ENCODE data around the gene KDM8.

The KDM8 gene

DNA sequence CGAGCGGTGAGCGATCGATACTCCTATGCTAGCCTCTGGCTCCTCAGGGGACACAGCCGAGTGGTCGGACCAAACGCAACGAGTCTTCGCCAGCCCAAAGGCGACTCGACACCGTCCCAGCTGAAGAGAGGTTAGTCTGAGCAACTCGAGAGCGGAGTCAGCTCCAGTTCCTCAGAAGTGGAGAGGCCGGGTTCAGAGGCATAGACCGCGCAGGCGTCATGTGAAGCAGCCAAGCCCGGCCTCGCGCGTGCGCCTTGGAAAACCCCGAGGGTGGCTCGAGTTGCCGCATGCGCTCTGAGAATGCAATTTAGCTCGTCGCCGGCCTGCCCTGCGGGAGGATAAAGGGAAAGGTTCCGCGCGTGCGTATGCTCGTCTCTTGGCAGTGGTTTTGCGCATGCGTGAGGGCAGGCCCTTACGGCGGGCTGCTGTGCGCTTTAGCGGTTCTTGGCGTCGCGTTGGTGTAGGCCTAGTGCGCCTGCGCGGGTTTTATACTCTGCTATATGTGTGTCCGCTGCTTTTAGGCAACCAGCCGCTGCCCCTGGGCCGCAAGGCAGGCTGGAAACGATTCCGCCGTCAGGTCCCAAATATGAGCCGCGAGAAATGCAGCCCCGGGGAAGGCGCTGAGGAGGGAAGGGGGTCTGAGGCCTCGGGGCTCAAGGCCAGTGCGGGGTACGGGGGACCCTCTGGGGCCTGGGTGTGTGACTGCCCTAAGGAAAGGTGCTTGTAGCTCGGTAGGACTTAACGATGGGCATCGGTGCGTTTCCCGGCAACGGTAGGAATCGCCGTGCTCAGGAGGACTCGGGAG, at the start of gene KDM8:
Gene KDM8, plus strand, starts transcription at position 20 of the 805 bp plus-strand sequence. CDS start 6,598 bp downstream, outside the sequence.
- peak; percentile 98 to 100 (median 99) for DNase-seq (ENCODE audit: low read depth in 3 of 3)

DNA sequence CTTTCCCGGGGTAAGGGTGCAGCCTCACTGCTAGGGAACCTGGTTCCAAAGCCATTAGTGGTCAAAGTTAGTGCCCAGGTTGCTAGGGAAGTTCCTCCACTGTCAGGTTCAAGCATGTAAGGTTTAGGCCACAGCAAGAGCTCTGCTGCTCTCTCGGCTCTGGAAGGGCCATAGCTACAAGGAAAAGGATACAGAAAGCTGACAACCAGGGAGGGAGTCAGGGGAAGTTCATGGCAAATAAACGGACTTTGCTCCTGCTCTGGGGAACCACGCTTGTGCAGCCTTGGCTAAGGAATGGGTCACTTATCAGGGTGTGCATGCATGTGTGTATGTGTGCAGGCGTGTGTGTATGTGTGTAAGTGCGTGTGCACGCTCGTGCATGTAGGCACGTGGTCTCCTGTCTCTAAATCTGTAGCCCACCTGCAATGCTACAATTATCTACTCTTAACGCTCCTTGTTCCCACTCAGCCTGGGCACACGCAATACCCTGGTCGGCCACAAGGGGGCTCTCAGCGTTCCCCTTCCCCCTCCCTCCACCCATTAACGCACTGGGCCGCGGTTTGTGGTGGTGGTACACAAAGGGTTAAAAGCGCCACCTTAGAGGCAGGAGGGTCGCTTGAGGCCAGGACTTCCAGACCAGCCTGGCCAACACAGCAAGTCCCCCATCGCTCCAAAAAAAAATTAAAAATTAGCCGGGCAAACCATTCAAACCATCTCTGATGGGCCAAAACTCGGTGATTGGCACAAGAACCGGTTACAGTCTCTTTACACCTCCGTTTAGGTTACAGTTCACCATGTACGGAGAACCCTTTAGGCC, 48.4 kb upstream of the KDM8 start:
- DNase-seq (ENCODE audit: low read depth in 3 of 3): peak; percentile 34 to 67 (median 65)

DNA sequence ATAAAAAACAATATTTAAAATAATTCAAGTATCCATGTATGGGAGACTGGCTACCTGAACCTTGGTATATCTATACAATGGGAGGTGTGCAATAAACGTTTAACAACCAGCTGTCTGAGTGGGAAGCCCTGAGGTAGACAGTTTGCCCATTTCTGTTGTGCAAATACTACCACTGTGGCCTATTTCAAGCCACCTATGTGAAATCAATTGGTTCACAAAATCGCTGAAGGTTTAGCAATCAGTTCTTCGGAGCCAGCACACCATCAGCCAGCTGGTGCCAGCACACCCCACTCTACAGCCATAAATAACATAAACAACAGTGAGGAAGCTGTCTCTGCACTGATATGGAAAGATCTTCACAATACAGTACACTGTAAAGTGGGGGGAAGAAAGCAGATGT, 46.7 kb upstream of the KDM8 start:
- DNase-seq (ENCODE audit: low read depth in 3 of 3): no peak

DNA sequence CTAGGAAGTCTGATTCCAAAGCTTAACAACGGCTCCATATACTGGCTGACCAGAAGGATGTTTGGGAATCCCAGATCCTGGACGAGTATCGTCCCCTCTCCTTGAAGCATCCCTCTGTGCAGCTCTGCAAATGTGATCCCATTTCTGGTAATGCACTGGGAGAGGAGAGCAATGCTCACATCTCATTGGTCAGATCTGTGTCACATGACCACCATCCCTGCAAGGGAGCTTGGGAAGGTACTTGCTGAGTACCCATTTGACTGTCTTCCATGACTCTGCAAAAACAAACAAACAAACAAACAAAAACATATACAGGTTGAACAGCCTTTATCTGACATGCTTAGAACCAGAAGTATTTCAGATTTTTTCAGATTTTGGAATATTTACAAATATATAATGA, 41.9 kb upstream of the KDM8 start:
- DNase-seq (ENCODE audit: low read depth in 3 of 3): no peak

DNA sequence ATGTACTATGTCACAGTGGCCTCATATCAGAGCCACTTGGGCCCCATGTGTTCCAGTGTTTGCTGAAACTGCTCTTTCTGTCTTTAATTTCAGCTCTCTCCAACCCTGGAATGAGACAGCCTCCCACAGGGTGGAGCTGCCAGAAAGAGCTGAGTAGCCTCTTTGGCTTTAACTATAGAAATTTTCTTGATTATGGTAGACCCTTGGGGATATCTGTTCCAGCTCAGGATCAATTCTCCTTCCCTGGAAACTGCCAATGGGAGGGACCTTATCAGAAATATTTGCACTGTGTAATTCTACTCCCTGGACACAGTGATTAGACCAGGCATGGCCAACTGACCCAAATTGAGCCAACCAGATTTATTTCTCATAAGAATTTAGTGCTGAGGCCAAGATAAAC, 39.0 kb upstream of the KDM8 start:
- DNase-seq (ENCODE audit: low read depth in 3 of 3): no peak

DNA sequence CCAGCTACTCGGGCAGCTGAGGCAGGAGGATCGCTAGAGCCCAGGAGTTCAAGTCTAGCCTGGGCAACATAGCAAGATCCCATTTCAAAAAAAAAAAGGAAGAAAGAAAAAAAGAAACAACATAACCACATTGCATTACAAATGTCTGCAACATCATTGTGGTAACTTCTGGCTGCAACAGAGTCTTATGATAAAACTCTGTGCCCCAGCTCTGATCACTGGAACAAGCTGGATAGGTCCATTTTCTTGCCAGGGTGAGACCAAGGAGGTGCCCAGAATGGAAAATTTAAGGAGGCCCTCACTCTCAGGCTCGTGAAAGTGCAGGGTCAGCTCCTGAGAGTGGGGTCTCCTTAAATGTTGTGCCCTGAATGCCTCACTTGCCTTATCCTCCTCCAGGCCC, 37.8 kb upstream of the KDM8 start:
- no peak for DNase-seq (ENCODE audit: low read depth in 3 of 3)

DNA sequence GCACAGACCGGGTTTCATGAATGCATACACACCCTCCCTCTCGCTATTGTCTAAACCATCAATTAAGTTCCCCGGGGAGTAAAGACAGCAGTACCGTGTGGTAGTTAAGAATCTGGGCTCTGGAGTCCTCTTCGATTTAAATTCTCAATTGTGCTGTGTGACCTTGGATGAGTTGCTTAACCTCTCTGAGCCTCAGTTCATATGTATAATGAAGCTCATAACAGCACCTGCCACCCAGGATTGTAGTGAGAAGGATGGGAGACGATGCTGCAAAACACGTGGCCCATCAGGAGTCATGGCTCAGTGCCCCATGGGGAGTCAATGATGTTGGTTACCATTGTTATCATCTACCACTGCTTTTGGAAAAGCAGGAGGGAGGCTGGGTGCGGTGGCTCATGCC, 34.5 kb upstream of the KDM8 start:
- no peak for DNase-seq (ENCODE audit: low read depth in 3 of 3)

DNA sequence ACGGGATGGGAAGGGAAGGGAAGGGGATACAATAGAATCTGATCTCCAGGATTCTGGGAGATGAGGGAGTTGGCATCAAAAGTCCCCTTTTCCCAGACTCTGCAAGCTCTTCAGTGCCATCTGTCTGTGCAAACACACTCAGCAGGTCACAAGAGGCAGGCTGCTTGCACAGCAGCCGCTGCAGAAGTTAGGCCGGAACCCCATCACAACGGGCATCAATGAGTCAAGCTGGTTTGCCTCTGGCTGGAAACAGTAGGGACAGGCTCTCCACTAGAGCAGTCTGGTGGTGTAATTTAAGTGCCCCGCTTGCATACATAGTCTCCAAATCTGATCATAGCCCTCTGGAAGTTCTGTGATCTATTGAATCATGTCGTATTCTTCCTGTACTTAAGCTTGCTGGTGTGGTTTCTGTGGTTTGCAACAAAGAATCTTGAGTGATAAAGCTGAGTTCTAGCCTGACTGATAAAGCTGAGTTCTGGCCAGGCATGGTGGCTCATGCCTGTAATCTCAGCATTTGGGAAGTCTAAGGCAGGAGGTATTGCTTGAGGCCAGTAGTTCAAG, 33.7 kb upstream of the KDM8 start:
- DNase-seq (ENCODE audit: low read depth in 3 of 3): peak; percentile 44 to 81 (median 48)

DNA sequence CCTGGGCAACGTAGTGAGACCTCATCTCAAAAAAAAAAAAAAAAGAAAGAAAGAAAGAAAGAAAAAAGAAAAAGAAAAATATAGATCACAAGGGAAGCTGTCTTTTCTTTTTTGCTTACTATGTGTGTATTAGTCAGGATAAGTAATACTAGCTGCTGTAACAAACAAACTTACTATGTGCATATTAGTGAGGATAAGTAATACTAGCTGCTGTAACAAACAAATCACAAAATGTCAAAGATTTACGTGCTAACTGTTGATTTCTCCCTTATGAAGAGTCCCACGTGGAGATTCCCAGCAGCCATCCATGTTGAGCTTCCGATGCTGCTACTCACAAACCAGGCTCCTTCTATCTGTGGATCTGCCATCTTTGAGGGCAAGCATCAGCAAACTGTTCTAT, 31.7 kb upstream of the KDM8 start:
- no peak for DNase-seq (ENCODE audit: low read depth in 3 of 3)

DNA sequence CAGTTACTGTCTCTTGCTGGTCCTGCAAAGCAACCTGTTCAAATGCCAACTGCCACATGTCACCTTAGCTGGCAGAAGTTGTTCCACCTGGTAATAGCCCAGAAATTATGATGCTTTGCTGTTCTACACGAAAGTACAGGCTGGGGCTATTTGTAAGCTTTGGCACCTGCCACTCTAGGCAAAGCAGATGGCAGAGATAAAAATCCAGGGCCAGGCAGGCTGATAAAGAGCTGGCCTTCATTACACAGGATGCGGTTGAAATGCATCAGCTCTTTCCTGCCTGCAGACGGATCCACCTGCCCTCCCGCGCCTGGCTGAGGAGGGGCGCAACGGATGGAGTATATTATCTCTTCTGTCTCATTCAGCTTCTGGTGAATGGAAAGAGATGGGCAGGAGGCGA, 29.3 kb upstream of the KDM8 start:
- DNase-seq (ENCODE audit: low read depth in 3 of 3): no peak

DNA sequence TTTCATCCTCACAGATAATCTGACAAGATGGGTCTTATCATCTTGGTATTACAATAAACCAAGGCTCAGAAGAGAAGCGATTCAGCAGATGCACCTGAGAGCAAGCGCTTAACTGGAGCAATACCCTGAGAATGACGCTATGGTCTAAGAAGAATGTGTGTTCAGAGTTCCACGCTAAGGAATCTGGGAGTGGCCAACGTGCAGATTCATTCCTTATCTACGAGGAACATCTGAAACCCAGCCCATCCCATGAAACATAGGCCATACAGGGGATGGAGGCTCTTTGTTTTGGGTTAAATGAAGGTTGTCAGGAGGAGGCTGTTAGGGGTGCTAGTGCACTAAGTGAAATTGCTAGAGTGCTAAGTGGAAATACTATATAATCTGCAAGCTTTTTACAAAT, 28.5 kb upstream of the KDM8 start:
- DNase-seq (ENCODE audit: low read depth in 3 of 3): no peak

DNA sequence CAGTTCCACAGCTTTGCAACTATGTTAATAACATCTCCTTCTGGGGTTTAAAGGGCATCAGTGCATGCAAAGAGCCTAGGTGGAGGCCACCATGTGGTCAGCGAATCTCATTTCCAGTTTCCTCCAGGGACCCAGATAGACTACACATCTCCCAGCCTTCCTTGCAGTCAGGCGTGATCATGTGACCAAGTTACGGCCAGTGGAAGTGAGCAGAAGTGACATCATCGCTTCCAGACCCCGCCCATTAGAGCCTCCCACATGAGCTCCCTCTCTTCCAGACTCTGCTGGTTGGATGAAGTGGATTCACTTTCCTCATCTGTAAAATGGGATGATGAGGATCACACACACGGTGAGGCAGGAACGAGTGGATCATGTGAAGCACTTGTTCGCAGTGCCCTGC, 27.4 kb upstream of the KDM8 start:
- no peak for DNase-seq (ENCODE audit: low read depth in 3 of 3)

DNA sequence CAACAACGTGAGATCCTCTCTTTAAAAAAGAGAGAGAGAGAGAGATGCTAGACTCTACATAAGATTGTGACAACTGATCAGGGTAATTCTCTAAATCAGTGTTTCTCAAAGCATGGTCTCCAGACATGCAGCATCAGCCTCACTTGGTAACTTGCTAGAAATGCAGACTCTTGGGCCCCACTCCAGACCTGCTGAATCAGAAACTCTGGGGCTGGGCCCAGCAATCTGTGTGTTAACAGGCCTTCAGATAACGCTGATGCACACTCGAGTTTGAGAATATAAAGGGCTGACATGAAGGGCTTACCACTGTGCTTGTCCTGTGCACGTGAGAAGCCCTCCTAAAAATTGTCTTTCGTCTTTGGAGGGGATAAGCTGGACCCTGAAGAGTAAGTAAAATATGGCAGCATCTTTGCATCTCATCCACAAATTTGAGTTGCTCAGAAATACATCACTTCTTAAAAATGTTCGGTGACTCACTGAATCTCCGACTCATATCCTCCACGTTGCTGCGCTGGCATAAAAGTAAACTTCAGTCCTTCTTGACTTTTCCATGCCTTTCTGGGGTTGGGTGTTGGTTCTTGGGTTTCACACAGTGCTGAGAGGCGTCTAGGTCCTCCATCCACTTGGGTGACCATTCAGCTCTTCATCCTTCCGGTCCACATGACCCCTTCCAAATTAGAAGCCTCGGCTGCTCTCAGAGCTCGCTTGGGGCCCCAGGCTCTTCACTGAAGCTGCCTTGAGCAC, 26.1 kb upstream of the KDM8 start:
- DNase-seq (ENCODE audit: low read depth in 3 of 3): peak in 1 of 3 donors; percentile 31

DNA sequence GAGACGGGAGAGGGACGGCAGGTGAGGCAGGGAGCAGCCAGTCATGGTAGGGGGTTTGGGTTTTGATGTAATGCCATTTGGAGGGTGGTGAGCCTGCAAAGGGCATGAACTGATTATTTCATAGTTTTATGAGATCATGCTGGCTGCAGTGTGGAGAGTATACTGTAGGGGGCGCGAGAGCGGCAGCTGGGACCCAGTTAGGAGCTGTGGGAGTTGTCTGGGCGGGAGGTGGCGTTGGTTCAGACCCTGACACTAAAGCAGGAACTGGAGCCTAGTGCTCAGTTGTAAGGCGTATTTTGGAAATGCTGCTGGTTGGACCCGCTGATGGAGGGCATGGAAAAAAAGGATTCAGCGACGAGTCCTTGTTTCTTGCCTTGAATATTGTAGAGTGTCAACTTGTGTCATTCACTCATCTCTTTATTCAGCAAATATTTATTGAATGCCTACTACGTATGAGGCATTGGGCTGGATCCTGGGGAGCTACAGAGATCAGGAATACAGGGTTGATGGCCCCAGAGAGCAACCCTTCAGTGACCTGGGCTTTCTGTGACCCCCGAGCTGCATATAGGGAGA, 23.7 kb upstream of the KDM8 start:
- peak; percentile 78 to 85 (median 79) for DNase-seq (ENCODE audit: low read depth in 3 of 3)

DNA sequence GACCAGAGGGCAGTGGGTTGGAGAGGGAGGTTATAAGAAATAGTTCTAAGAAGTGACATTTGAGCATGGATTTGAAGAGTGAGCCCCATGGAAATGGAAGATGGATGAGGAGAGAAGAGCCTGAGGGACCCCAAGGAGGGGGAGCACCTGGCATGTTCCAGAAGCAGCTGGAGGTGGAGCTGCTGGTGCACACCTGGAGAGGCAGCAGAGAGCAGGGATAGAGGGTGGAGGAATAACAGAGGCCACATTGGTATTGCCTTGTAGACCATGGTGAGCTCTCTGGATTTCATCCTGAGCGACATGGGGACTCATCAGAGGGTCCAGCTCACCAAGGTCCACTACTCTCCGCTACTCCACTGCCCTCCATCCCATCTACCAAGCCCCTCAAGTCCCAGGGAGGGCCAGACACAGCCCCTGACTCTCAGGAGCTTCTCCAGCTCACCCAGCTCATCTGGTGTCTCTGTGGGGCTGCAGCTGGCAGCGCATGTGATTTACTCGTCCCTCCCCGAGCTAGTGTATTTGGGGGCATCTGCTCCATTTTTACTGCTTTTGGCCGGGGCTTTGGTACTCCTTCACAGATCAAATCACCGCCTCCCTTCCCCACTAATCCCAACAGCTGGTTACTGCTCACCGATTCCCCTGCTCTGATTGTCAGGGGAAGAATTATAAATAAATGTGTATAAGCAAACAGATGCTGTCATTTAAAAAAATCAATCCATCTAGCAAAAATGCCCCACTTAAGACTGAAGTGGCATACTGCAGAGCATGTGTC, 22.1 kb upstream of the KDM8 start:
- DNase-seq (ENCODE audit: low read depth in 3 of 3): no peak

DNA sequence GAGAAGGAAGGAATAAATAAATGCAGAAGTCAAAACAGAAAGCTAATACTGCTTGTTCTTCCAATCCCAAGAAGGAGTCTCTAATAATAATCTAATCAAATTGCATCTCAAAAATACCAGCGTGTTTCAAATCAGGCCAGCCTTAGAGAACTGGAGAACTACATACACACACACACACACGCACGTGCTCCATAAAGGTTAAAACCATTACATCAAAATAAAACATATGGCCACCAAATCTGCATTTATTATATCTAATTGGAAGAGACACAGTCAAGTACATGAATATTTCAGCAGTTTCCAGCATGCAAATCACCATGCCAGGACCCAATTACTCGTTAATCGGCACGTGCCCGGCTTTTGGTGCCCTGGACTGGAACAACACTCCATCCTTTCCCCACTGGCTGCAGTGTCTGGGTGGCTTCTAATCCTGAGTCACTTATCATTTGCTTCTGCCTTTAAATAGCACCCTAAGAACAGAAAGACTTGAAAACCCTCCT, 20.4 kb upstream of the KDM8 start:
- DNase-seq (ENCODE audit: low read depth in 3 of 3): no peak

DNA sequence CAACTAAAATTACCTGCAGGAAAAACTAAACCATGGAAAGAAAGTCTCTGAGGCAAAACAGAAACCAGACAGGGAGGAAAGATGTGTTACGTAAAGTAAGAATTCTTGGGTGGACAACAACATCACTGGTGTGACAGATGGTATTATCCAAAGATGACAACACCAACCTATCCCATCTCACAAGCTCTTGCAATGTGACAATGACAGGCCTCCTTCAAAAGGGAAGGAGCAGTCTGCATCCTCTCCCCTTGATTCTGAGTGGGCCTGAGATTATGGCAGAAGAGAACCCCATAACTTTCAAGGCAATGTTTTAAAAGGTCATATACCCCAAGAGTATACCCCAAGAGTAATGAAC, 17.6 kb upstream of the KDM8 start:
- DNase-seq (ENCODE audit: low read depth in 3 of 3): no peak

DNA sequence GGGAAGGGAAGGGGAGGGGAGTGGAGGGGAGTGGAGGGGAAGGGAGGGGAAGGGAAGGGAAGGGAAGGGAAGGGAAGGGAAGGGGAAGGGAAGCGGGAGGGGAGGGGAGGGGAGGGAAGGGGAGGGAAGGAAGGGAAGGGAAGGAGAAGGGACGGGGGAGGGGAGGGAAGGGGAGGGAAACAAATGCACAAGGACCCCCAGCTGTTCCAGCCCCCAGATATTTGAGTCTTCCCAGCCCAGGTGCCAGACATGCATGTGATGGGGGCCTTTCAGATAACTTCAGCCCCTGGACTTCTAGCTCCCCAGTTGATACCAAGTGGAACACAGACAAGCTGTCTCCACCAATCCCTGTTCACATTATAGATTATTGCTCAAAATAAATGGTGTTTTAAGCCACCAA, 14.7 kb upstream of the KDM8 start:
- DNase-seq (ENCODE audit: low read depth in 3 of 3): no peak

DNA sequence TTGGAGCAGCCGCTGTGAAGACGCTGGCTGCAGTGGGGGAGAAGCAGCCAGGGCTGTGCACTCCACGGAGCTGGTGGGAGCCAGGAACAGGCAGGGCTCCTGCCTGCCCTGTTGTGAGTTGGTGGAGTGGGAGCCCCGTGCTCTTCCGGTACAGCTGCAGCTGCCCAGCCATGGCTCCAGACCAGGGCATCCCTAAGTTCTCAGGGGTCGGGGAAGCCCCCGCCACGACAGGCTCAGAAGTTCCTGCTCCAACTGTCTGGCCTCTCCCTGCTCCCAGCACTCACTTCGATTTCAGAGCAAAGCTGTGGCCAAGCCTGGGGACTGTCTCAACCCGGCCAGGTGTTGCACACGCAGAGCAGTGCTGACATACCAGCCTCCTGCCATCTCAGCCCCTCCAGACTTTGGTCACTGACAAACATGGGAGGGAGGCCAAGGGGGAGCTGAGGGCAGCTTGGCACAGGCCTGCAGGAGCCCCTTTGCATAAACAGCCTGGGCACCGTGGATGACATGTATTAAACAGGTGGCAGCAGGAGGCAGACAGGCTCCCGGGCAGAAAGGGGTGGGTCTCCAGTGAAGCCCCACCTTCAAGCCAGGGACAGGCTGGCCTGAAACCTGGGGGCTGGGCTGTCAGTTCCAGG, 13.9 kb upstream of the KDM8 start:
- no peak for DNase-seq (ENCODE audit: low read depth in 3 of 3)

DNA sequence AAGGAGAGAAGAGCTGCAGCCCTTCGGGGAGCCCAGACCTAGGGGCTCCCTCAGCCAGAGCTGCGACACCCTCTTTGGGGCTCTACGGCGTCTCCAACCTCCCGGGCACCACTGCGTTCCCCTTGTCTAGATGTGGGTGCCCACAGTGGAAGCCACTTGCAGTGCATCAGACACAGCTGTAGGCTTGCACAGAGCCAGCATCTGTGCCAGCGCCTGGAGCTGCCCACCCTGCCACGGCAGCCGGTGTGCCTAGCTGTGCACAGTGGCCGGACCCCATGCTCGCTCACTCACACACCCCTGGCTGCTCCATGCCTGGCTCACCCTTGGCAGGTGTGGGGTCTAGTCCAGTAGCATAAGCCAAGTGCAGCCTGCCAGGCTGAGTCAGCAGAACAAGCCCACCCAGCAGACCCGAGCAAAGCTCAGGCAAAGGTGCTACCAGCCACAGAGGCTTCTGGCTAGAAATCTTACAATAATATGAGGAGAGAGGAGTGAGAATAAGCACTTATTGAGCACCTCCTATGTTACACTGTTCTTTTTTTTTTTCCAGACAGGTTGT, 12.9 kb upstream of the KDM8 start:
- no peak for DNase-seq (ENCODE audit: low read depth in 3 of 3)

Data from stimulated activated CD4-positive, alpha-beta T cell treated with anti-CD3 and anti-CD28 coated beads, TNF-alpha, amount 100 ng/mL, for 48 hours (primary cell).